ENCODE data around the gene CNOT6L.

The CNOT6L gene

GRCh38 chr4:77856152-77856551, 37.0 kb upstream of the CNOT6L start:
- H3K9me3 ChIP-seq (ENCODE audit: severe bottlenecking) = no peaks in the 10 kb centered on the region
- no peaks in the 10 kb centered on the region for H3K36me3 ChIP-seq
- H3K4me3 ChIP-seq (ENCODE audit: low read depth, low read length) = no peak overlapping the region
- no peak for TF ChIP-seq CTCF (IDR thresholded peaks at IDR 0.05; ENCODE audit: low read depth, low read length)
- DNase-seq = no peak
- H3K27ac ChIP-seq = no peak overlapping the region
- no peaks in the 10 kb centered on the region for H3K27me3 ChIP-seq (ENCODE audit: insufficient read depth, low read depth, severe bottlenecking)

GRCh38 chr4:77854431-77855111, 35.4 kb upstream of the CNOT6L start:
- no peak overlapping the region for H3K27ac ChIP-seq
- no peaks in the 10 kb centered on the region for H3K9me3 ChIP-seq (ENCODE audit: severe bottlenecking)
- TF ChIP-seq CTCF (IDR thresholded peaks at IDR 0.05; ENCODE audit: low read depth, low read length) = no peak
- no peaks in the 10 kb centered on the region for H3K36me3 ChIP-seq
- H3K27me3 ChIP-seq (ENCODE audit: insufficient read depth, low read depth, severe bottlenecking) = no peaks in the 10 kb centered on the region
- no peak overlapping the region for H3K4me3 ChIP-seq (ENCODE audit: low read depth, low read length)
- DNase-seq = no peak

- TF ChIP-seq CTCF (IDR thresholded peaks at IDR 0.05; ENCODE audit: low read depth, low read length) = no peak
- no peak for DNase-seq
- Histone ChIP-seq H3K36me3 (no peaks in the 10 kb centered on the region), H3K9me3 (ENCODE audit: severe bottlenecking) (no peaks in the 10 kb centered on the region), H3K27me3 (ENCODE audit: insufficient read depth, low read depth, severe bottlenecking) (no peaks in the 10 kb centered on the region), H3K27ac (no peak overlapping the region), H3K4me3 (ENCODE audit: low read depth, low read length) (no peak overlapping the region)
These were observed 33.8 kb upstream of the CNOT6L start for GRCh38 chr4:77852892-77853495.

GRCh38 chr4:77849278-77849965, 30.3 kb upstream of the CNOT6L start:
- no peak for TF ChIP-seq CTCF (IDR thresholded peaks at IDR 0.05; ENCODE audit: low read depth, low read length)
- DNase-seq = no peak
- no peaks in the 10 kb centered on the region for H3K27me3 ChIP-seq (ENCODE audit: insufficient read depth, low read depth, severe bottlenecking)
- H3K36me3 ChIP-seq = no peaks in the 10 kb centered on the region
- no peak overlapping the region for H3K27ac ChIP-seq
- no peaks in the 10 kb centered on the region for H3K9me3 ChIP-seq (ENCODE audit: severe bottlenecking)
- no peak overlapping the region for H3K4me3 ChIP-seq (ENCODE audit: low read depth, low read length)

GRCh38 chr4:77848508-77848907, 29.3 kb upstream of the CNOT6L start:
- no peak for TF ChIP-seq CTCF (IDR thresholded peaks at IDR 0.05; ENCODE audit: low read depth, low read length)
- no peaks in the 10 kb centered on the region for H3K27me3 ChIP-seq (ENCODE audit: insufficient read depth, low read depth, severe bottlenecking)
- H3K27ac ChIP-seq = no peak overlapping the region
- H3K9me3 ChIP-seq (ENCODE audit: severe bottlenecking) = no peaks in the 10 kb centered on the region
- DNase-seq = no peak
- no peak overlapping the region for H3K4me3 ChIP-seq (ENCODE audit: low read depth, low read length)
- no peaks in the 10 kb centered on the region for H3K36me3 ChIP-seq
